HEK293T (cell line): ENCODE results near the gene APLP2.

Experiments
- CTCF ChIA-PET: fragments of 350-600 bp; formaldehyde crosslinking; extraction: SDS; loops from one replicate; lab custom pipeline; 2021; ENCODE audit warnings: antibody characterized with exemption, inconsistent platforms; lab: Yijun Ruan, JAX
- POLR2A ChIA-PET: fragments of 350-600 bp; formaldehyde crosslinking; extraction: SDS; loops from one replicate; lab custom pipeline; 2020; ENCODE audit warnings: antibody characterized with exemption, inconsistent platforms; lab: Yijun Ruan, JAX
- DNase-seq: peaks from one replicate; pipeline ENCODE4 v3.0.0; 2012; ENCODE audit warnings: mixed read lengths; ENCODE audit errors: extremely low spot score
- ARNT ChIP-seq: fragments of 450-650 bp; IDR thresholded peaks from 2 replicates; pipeline ENCODE4 v1.6.1; 2017; ENCODE audit warnings: mild to moderate bottlenecking
- BHLHE40 ChIP-seq: fragments of 450-650 bp; IDR thresholded peaks from 2 replicates; pipeline ENCODE4 v1.6.1; 2016; ENCODE audit warnings: mild to moderate bottlenecking, moderate library complexity, borderline replicate concordance
- CTBP1 ChIP-seq: fragments of 450-650 bp; IDR thresholded peaks from 2 replicates; pipeline ENCODE4 v1.6.1; 2016; ENCODE audit warnings: borderline replicate concordance
- ELF4 ChIP-seq: fragments of 450-650 bp; IDR thresholded peaks from 2 replicates; pipeline ENCODE4 v1.6.1; 2017; ENCODE audit warnings: antibody characterized with exemption
- FOXA1 ChIP-seq: fragments of 450-650 bp; IDR thresholded peaks from 2 replicates; pipeline ENCODE4 v1.6.1; 2016; ENCODE audit warnings: mild to moderate bottlenecking
- FOXK2 ChIP-seq: fragments of 450-650 bp; IDR thresholded peaks from 2 replicates; pipeline ENCODE4 v1.6.1; 2016; ENCODE audit warnings: mild to moderate bottlenecking
- FOXM1 ChIP-seq: fragments of 450-650 bp; IDR thresholded peaks from 2 replicates; pipeline ENCODE4 v1.6.1; 2017; ENCODE audit warnings: mild to moderate bottlenecking, borderline replicate concordance
- HDGF ChIP-seq: fragments of 450-650 bp; IDR thresholded peaks from 2 replicates; pipeline ENCODE4 v1.6.1; 2017; ENCODE audit warnings: antibody characterized with exemption, borderline replicate concordance
- L3MBTL2 ChIP-seq: fragments of 450-650 bp; conservative IDR thresholded peaks from 2 replicates; pipeline ENCODE4 v1.6.1; 2016; ENCODE audit warnings: mild to moderate bottlenecking
- LEF1 ChIP-seq: fragments of 450-650 bp; IDR thresholded peaks from 2 replicates; pipeline ENCODE4 v1.6.1; 2017; ENCODE audit warnings: mild to moderate bottlenecking, borderline replicate concordance
- NFRKB ChIP-seq: fragments of 450-650 bp; IDR thresholded peaks from 2 replicates; pipeline ENCODE4 v1.6.1; 2016; ENCODE audit warnings: mild to moderate bottlenecking, moderate library complexity
- SP1 ChIP-seq: fragments of 450-650 bp; IDR thresholded peaks from 2 replicates; pipeline ENCODE4 v1.6.1; 2017
- SUZ12 ChIP-seq: fragments of 450-650 bp; IDR thresholded peaks from 2 replicates; pipeline ENCODE4 v1.6.1; 2016; ENCODE audit warnings: mild to moderate bottlenecking
- TARDBP ChIP-seq: fragments of 450-650 bp; IDR thresholded peaks from 2 replicates; pipeline ENCODE4 v1.6.1; 2016
- ZNF384 ChIP-seq: fragments of 450-650 bp; IDR thresholded peaks from 2 replicates; pipeline ENCODE4 v1.6.1; 2016
- TF ChIP-seq, protein P1 (sequence below): fragments of 450-650 bp; IDR thresholded peaks from 2 replicates; pipeline ENCODE4 v1.6.1; 2016

Gene APLP2

DNA sequence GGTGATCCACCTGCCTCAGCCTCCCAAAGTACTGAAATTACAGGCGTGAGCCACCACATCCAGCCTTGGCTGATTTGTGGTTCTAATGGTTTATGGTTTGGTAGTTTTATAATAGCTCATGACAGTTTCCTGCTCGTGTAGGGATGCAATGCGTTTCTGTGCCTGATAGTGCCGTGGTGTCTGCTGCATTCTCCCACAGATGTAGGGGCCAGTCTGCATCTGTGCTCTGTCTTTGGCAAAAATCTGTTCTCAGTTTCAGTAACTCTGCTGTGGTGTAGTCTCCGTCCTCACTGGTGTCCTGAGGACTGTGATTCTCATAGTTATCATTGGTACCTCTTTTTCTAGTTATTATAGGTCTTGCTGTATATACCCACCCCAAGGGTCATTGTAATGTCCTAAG lies 106.2 kb downstream of the APLP2 start:
- no peak for DNase-seq
- no peak for TF ChIP-seq NFRKB
- no peak for TF ChIP-seq ARNT
- no peak for TF ChIP-seq CTBP1
- TF ChIP-seq L3MBTL2, result no peak
- TF ChIP-seq TARDBP, result no peak
- TF ChIP-seq, protein P1, sequence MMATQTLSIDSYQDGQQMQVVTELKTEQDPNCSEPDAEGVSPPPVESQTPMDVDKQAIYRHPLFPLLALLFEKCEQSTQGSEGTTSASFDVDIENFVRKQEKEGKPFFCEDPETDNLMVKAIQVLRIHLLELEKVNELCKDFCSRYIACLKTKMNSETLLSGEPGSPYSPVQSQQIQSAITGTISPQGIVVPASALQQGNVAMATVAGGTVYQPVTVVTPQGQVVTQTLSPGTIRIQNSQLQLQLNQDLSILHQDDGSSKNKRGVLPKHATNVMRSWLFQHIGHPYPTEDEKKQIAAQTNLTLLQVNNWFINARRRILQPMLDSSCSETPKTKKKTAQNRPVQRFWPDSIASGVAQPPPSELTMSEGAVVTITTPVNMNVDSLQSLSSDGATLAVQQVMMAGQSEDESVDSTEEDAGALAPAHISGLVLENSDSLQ, result no peak
- TF ChIP-seq SP1, result no peak
- TF ChIP-seq FOXK2, result no peak
- no peak for TF ChIP-seq LEF1
- TF ChIP-seq ELF4, result no peak
- no peak for TF ChIP-seq BHLHE40
- TF ChIP-seq FOXA1, result no peak
- TF ChIP-seq ZNF384, result no peak
- no peak for TF ChIP-seq FOXM1
- no peak for TF ChIP-seq HDGF
- no peak for TF ChIP-seq SUZ12
- ChIA-PET POLR2A (no interaction called here), CTCF (no interaction called here)

DNA sequence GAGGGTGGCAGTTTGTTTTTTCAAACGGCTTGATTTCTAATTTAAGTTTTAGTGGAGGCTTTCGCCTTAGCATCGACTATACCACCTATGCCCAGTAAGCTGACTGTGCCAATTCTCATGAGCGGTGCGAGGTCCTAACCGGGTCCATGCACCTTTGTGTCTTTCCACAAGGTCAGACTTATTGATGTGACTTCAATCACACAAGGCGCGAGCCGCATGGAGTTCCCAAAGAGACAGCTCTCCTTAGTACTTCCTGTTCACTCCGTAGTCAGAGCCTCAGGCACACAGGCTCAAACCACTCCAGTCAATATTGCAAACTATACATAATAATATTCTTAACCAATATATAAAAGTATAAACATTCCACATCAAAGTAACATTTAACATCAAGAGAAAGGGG lies 108.1 kb downstream of the APLP2 start:
- ChIA-PET POLR2A (no interaction called here), CTCF (no interaction called here)
- DNase-seq, result no peak

DNA sequence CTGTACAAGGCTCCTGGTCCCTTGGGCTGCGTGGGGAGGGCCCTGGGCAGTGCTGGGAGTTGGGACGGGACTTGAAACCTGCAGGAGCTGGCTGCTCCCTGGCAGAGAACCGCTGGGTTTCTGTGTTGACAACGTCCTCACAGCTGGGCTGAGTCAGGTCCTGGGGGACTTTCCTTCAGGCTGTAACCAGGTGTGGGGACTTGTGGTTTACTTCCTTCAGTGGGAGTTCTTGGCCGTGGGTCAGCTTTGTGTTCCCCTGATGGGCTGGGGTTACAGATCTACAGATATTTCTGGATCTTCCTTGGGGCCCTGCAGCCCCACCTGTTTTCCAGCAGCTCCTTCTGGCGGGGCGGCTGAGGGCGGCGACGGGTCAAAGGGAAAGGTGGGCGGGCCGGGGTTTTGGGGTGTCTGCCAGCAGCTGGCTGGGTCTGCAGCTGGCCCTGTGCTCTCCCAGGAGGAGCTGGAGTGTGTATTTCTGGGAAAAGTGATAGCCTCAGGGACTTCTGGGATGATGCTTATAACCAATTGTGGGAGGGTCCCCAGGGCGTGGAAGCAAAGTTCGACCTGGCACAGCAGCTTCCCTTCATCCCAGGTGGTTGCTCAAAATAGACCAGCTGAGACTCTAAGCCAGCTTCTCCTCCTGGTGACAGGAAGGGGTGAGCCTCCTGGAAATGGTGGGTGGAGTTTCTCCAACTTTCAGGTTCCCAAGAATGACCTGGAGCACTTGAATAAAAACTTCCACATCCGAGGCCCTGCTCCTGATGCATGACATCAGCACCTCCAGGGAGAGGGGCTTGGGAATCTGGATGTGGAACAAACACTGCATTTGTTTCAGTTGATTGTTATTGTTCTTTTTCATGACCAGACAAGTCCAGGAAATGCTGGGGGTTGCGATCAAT lies 109.0 kb downstream of the APLP2 start:
- POLR2A ChIA-PET, result no interaction called here
- CTCF ChIA-PET, result no interaction called here
- TF ChIP-seq SUZ12 (no peak), LEF1 (no peak), ELF4 (no peak), NFRKB (no peak), ARNT (no peak), FOXA1 (no peak), SP1 (no peak), HDGF (no peak), FOXK2 (no peak), BHLHE40 (no peak), FOXM1 (no peak), L3MBTL2 (no peak), TARDBP (no peak), ZNF384 (no peak), CTBP1 (no peak)
- TF ChIP-seq, protein P1, result no peak
- no peak for DNase-seq

More for the DNA sequence above, 108.1 kb downstream of the APLP2 start:
- no peak for TF ChIP-seq LEF1
- no peak for TF ChIP-seq SUZ12
- TF ChIP-seq FOXM1, result no peak
- no peak for TF ChIP-seq HDGF
- no peak for TF ChIP-seq TARDBP
- no peak for TF ChIP-seq BHLHE40
- TF ChIP-seq L3MBTL2, result no peak
- no peak for TF ChIP-seq ARNT
- TF ChIP-seq NFRKB, result no peak
- no peak for TF ChIP-seq FOXA1
- TF ChIP-seq, protein P1, result no peak
- no peak for TF ChIP-seq SP1
- TF ChIP-seq ELF4, result no peak
- TF ChIP-seq FOXK2, result no peak

DNA sequence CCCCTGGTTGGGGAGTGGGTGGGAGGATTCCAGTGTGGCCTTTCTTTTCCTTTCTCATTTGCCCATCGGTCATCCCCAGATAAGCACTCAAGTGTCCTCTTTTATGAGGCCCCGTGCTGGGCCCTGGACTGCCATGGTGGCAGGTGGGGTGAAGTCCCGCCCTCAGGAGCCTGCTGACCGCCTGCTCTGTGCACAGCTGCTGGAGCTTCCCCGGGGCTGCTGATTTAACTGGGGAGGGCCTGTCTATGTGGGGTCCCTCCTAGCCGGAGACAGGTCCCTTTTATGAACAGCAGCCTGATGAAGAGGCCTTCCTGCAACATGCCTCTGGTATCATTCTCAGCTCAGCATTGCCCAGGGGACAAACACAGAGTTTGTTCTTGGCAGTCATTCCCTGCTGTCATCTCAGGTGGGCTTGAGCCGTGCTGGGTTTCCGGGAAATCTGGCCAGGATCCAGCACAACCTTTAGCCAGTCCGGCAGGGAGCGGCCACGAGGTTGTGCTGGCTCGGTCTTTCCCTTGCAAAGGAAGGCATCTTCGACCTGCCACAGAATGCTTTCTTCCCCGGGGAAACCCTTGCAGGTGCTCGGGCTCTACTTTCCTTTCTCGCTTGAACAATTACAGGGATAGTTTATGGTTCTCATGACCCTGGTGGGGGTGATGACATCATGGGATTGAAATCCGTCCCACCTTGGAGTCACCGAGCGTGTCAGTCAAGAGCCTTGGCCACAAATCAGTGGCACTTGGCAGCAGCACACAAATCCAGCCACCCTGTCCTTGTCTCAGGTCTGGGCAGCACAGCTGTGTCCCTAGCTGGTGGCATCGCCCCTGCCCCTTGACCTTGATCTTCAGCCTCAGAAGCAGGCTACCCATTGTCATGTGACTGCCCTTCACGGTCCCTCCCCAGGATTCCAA lies 110.0 kb downstream of the APLP2 start:
- no peak for DNase-seq

DNA sequence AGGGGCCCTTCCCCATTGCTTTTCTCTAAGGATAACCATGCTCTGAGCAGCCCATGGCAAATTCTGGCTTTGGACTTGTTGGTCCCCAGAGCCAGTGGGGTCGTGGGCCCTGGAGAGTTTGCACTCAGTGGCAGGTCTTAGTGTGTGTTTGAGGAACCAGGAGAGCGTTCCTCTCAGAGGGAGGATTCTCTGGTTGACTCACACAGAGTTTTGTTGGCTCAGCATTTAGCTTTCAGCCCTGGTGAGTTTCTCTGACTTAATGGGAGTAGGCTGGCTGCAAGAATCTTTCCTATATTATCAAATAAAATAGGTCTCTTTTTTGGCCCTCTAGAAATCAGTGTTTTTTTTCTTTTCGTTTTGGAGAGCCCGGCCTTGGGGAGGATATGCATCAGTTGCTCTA lies 110.8 kb downstream of the APLP2 start:
- ChIA-PET POLR2A (no interaction called here), CTCF (no interaction called here)
- no peak for DNase-seq
- TF ChIP-seq TARDBP, result no peak
- TF ChIP-seq ARNT, result no peak
- TF ChIP-seq NFRKB, result no peak
- TF ChIP-seq L3MBTL2, result no peak
- TF ChIP-seq LEF1, result no peak

More for the DNA sequence above, 110.0 kb downstream of the APLP2 start:
- ChIA-PET POLR2A (no interaction called here), CTCF (no interaction called here)
- no peak for TF ChIP-seq ELF4
- TF ChIP-seq, protein P1, result peak; percentile 66; the same call in 1 of the 2 replicates
